ENCODE results near the gene MXD4. TPM values are rescaled to one million over a fixed set of nuclear protein-coding genes. Genes with fewer than 3 reads are reported as not detected.

The MXD4 gene
- polyA plus RNA-seq, 1 of the 3 experiments (the other 2 are of a cell fraction) = 38.6 TPM

DNA sequence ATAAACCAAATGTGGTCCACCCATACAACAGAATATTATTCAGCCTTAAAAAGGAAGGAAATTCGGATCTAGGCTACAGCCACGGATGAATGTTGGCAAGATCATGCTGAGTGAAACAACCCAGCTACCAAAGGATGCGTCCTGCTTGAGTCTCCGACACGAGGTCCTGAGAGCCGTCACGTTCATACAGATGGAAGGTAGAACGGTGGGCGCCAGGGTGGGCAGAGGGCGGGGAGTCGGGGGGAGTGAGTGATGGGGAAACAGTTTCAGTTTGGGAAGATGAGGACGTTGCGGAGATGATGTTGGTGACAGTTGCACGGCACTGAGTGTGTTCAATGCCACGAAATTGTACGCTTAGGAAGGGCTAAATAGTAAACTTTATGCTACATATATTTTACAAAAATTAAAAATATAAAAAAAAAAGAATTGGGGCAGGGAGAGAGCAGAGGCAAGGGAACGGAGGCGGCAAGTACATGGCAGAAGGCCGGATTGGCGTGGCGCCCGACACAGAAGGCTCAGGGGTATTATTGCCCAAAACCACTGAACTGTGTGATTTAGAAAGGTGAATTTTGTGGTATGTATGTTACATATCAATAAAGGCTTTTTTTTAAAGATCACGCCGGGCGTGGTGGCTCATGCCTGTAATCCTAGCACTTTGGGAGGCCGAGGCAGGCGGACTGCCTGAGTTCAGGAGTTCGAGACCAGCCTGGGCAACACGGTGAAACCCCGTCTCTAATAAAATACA is 14.8 kb upstream of the MXD4 start:
- no peak overlapping the region for H3K4me3 ChIP-seq (ENCODE audit: low read depth in 2 of 2, low read length in 1 of 2)
- no peaks in the 10 kb centered on the region for H3K27me3 ChIP-seq (ENCODE audit: insufficient read depth)
- H3K79me2 ChIP-seq (ENCODE audit: insufficient read depth) = no peaks in the 10 kb centered on the region
- TF ChIP-seq NFIC (IDR thresholded peaks at IDR 0.05; ENCODE audit: borderline replicate concordance) = no peak
- no peak for TF ChIP-seq JUND (IDR thresholded peaks at IDR 0.05)
- TF ChIP-seq, protein P1, sequence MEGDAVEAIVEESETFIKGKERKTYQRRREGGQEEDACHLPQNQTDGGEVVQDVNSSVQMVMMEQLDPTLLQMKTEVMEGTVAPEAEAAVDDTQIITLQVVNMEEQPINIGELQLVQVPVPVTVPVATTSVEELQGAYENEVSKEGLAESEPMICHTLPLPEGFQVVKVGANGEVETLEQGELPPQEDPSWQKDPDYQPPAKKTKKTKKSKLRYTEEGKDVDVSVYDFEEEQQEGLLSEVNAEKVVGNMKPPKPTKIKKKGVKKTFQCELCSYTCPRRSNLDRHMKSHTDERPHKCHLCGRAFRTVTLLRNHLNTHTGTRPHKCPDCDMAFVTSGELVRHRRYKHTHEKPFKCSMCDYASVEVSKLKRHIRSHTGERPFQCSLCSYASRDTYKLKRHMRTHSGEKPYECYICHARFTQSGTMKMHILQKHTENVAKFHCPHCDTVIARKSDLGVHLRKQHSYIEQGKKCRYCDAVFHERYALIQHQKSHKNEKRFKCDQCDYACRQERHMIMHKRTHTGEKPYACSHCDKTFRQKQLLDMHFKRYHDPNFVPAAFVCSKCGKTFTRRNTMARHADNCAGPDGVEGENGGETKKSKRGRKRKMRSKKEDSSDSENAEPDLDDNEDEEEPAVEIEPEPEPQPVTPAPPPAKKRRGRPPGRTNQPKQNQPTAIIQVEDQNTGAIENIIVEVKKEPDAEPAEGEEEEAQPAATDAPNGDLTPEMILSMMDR (IDR thresholded peaks at IDR 0.05) = no peak
- TF ChIP-seq, protein P2, sequence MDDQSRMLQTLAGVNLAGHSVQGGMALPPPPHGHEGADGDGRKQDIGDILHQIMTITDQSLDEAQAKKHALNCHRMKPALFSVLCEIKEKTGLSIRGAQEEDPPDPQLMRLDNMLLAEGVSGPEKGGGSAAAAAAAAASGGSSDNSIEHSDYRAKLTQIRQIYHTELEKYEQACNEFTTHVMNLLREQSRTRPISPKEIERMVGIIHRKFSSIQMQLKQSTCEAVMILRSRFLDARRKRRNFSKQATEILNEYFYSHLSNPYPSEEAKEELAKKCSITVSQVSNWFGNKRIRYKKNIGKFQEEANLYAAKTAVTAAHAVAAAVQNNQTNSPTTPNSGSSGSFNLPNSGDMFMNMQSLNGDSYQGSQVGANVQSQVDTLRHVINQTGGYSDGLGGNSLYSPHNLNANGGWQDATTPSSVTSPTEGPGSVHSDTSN (IDR thresholded peaks at IDR 0.05) = no peak
- no peak for TF ChIP-seq TCF12 (IDR thresholded peaks at IDR 0.05)
- no peak for TF ChIP-seq GATA2 (CRISPR knock-in tag; IDR thresholded peaks at IDR 0.05)
- TF ChIP-seq MEF2A (IDR thresholded peaks at IDR 0.05; ENCODE audit: borderline replicate concordance, low read depth) = no peak
- TF ChIP-seq, protein P3, sequence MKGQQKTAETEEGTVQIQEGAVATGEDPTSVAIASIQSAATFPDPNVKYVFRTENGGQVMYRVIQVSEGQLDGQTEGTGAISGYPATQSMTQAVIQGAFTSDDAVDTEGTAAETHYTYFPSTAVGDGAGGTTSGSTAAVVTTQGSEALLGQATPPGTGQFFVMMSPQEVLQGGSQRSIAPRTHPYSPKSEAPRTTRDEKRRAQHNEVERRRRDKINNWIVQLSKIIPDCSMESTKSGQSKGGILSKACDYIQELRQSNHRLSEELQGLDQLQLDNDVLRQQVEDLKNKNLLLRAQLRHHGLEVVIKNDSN (IDR thresholded peaks at IDR 0.05; ENCODE audit: borderline replicate concordance, low read depth) = no peak
- no peak for TF ChIP-seq EP300 (IDR thresholded peaks at IDR 0.05; ENCODE audit: borderline replicate concordance in 1 of 2, low read depth in 1 of 2, low read length in 1 of 2)
- TF ChIP-seq, protein P4, sequence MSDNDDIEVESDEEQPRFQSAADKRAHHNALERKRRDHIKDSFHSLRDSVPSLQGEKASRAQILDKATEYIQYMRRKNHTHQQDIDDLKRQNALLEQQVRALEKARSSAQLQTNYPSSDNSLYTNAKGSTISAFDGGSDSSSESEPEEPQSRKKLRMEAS (IDR thresholded peaks at IDR 0.05; ENCODE audit: low read depth) = no peak
- TF ChIP-seq FOXJ3 (CRISPR knock-in tag; IDR thresholded peaks at IDR 0.05) = no peak
- TF ChIP-seq RAD21 (IDR thresholded peaks at IDR 0.05; ENCODE audit: low read length) = no peak
- TF ChIP-seq, protein P5, sequence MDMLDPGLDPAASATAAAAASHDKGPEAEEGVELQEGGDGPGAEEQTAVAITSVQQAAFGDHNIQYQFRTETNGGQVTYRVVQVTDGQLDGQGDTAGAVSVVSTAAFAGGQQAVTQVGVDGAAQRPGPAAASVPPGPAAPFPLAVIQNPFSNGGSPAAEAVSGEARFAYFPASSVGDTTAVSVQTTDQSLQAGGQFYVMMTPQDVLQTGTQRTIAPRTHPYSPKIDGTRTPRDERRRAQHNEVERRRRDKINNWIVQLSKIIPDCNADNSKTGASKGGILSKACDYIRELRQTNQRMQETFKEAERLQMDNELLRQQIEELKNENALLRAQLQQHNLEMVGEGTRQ (IDR thresholded peaks at IDR 0.05; ENCODE audit: borderline replicate concordance, low read depth, low read length) = no peak
- H3K9me3 ChIP-seq = no peaks in the 10 kb centered on the region
- no peaks in the 10 kb centered on the region for H4K20me1 ChIP-seq (ENCODE audit: insufficient read depth)
- WGBS (ENCODE audit: low lambda C conversion rate) = 90% methylated on average over 30 of the region's 30 CpGs
- POLR2A ChIA-PET = no interaction called here
- no peaks in the 10 kb centered on the region for H3F3A ChIP-seq (replicated peaks; ENCODE audit: insufficient read depth)
- no peak overlapping the region for H3K9ac ChIP-seq
- H3K36me3 ChIP-seq (replicated peaks in 1 of 2; ENCODE audit: control insufficient read depth in 1 of 2, insufficient read depth in 2 of 2, low read length in 1 of 2) = no peaks in the 10 kb centered on the region
- no peak overlapping the region for H3K4me2 ChIP-seq
- CTCF ChIA-PET = no interaction called here
- DNase-seq = no peak
- H2AFZ ChIP-seq (ENCODE audit: low read depth) = no peak overlapping the region
- H3K27ac ChIP-seq (ENCODE audit: low read depth in 2 of 2, low read length in 1 of 2) = no peak overlapping the region
- H3K4me1 ChIP-seq (ENCODE audit: control insufficient read depth in 1 of 2, insufficient read depth in 2 of 2, low read depth in 1 of 2, low read length in 1 of 2) = peaks cover 0 to 30% of the 10 kb centered on the region in 2 experiments; a peak in 1 of 4 replicates
- no peaks in the 10 kb centered on the region for H3K9me2 ChIP-seq

Measured in SK-N-SH (cell line).